A673 (cell line): Measurements from ENCODE around the gene MT1B.

ENCODE experiments used
- EZH2 ChIP-seq: fragments of 200-600 bp; sonication (generic); IDR thresholded peaks from 2 replicates; pipeline ENCODE4 v1.6.1; 2017; ENCODE audit warnings: borderline replicate concordance, low read depth, mild to moderate bottlenecking, mixed read lengths, antibody characterized with exemption, low read length; ENCODE audit not compliant: poor library complexity, severe bottlenecking
- TF ChIP-seq, protein P1 (sequence below): fragments of 300-800, 200-600 bp; sonication (generic); conservative IDR thresholded peaks from 2 replicates; pipeline ENCODE4 v1.5.1; 2017; ENCODE audit warnings: low read depth, mild to moderate bottlenecking, antibody characterized with exemption, low read length, moderate library complexity, mixed read lengths

DNA sequence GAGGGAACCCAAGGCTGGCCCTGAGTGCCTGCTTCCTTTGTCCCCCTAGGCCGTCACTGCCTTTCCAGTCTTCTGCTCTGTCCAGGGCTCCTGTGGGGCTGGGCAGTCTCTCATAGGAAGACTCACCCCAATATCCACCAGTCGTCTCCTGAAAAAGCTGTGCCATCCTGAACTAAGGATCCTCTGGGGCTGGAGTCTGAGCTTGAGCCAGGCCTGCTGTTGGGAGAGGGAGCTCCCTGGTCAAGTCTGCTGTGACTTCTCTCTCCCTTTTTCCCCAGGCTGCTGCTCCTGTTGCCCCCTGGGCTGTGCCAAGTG lies 18.9 kb downstream of the MT1B start:
- TF ChIP-seq, protein P1, sequence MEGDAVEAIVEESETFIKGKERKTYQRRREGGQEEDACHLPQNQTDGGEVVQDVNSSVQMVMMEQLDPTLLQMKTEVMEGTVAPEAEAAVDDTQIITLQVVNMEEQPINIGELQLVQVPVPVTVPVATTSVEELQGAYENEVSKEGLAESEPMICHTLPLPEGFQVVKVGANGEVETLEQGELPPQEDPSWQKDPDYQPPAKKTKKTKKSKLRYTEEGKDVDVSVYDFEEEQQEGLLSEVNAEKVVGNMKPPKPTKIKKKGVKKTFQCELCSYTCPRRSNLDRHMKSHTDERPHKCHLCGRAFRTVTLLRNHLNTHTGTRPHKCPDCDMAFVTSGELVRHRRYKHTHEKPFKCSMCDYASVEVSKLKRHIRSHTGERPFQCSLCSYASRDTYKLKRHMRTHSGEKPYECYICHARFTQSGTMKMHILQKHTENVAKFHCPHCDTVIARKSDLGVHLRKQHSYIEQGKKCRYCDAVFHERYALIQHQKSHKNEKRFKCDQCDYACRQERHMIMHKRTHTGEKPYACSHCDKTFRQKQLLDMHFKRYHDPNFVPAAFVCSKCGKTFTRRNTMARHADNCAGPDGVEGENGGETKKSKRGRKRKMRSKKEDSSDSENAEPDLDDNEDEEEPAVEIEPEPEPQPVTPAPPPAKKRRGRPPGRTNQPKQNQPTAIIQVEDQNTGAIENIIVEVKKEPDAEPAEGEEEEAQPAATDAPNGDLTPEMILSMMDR, result no peak
- TF ChIP-seq EZH2, result no peak
